ENCODE measurements around the gene HP. TPM values are rescaled to one million over a fixed set of nuclear protein-coding genes. Genes with fewer than 3 reads are reported as not detected.

Gene HP
- total and polyA plus RNA-seq, 2 of the 13 experiments (the other 11 are each of a cell fraction or from before 2014, with no cell fraction given): 387 to 524 TPM

GRCh38 chr16:72092832-72093447 is 38.6 kb downstream of the HP start (continued):
- no peak for TF ChIP-seq CC2D1A (CRISPR knock-in tag; IDR thresholded peaks at IDR 0.05)
- no peak for TF ChIP-seq ZNF788 (CRISPR knock-in tag; IDR thresholded peaks at IDR 0.05; ENCODE audit: borderline replicate concordance)
- no peak for TF ChIP-seq SRSF9 (IDR thresholded peaks at IDR 0.05; ENCODE audit: borderline replicate concordance, insufficient read depth, low read depth, low read length, poor library complexity, severe bottlenecking)
- TF ChIP-seq ZNF432 (CRISPR knock-in tag; IDR thresholded peaks at IDR 0.05; ENCODE audit: borderline replicate concordance): no peak
- TF ChIP-seq HOXD1 (CRISPR knock-in tag; IDR thresholded peaks at IDR 0.05): no peak; the same call in 1 of the 2 replicates
- no peak for TF ChIP-seq USF2 (IDR thresholded peaks at IDR 0.05; ENCODE audit: low read depth, low read length)
- no peak; the same call in 1 of the 2 replicates for TF ChIP-seq USF2 (CRISPR knock-in tag; IDR thresholded peaks at IDR 0.05; ENCODE audit: borderline replicate concordance)
- no peak for TF ChIP-seq JUNB (CRISPR knock-in tag; IDR thresholded peaks at IDR 0.05; ENCODE audit: borderline replicate concordance)
- no peak; the same call in 1 of the 2 replicates for TF ChIP-seq ZNF383 (CRISPR knock-in tag; IDR thresholded peaks at IDR 0.05; ENCODE audit: borderline replicate concordance)
- peak; percentile 99 for TF ChIP-seq ZNF770 (CRISPR knock-in tag; IDR thresholded peaks at IDR 0.05)
- no peak for TF ChIP-seq AKAP8 (CRISPR knock-in tag; IDR thresholded peaks at IDR 0.05)
- TF ChIP-seq CEBPZ (IDR thresholded peaks at IDR 0.05; ENCODE audit: low read length): no peak
- no peak for TF ChIP-seq SIX1 (CRISPR knock-in tag; IDR thresholded peaks at IDR 0.05; ENCODE audit: borderline replicate concordance)
- no peak for TF ChIP-seq ZSCAN9 (CRISPR knock-in tag; IDR thresholded peaks at IDR 0.05; ENCODE audit: borderline replicate concordance)
- TF ChIP-seq ZFP36L1 (CRISPR knock-in tag; IDR thresholded peaks at IDR 0.05): no peak
- TF ChIP-seq ZNF766 (CRISPR knock-in tag; IDR thresholded peaks at IDR 0.05; ENCODE audit: borderline replicate concordance): no peak
- no peak for TF ChIP-seq ZNF597 (CRISPR knock-in tag; IDR thresholded peaks at IDR 0.05)
- TF ChIP-seq ZSCAN22 (CRISPR knock-in tag; IDR thresholded peaks at IDR 0.05): no peak
- TF ChIP-seq RELA (CRISPR knock-in tag; IDR thresholded peaks at IDR 0.05): no peak
- TF ChIP-seq ZNF691 (CRISPR knock-in tag; IDR thresholded peaks at IDR 0.05; ENCODE audit: borderline replicate concordance, low read depth): peak; percentile 26; the same call in 1 of the 2 replicates

Data from HepG2 (cell line).